Trophoblast cell (in vitro differentiated cells and primary cell): Measurements from ENCODE around the gene CEP131.

Experiments used
- DNase-seq, 2 donors: peaks; one replicate each; pipeline ENCODE4 v3.0.0-alpha.2; 2016
- H2AFZ ChIP-seq: 2 replicates; pipeline ENCODE4 v1.6.1; 2013; ENCODE audit warnings: low read length, moderate library complexity, mild to moderate bottlenecking; ENCODE audit not compliant: insufficient read depth, poor library complexity
- H2AK5ac ChIP-seq: 2 replicates; pipeline ENCODE4 v1.6.1; 2013; ENCODE audit warnings: mild to moderate bottlenecking, low read length
- H2BK120ac ChIP-seq: 2 replicates; pipeline ENCODE4 v1.6.1; 2013; ENCODE audit warnings: low read length, mild to moderate bottlenecking, moderate library complexity; ENCODE audit not compliant: insufficient read depth, poor library complexity
- H2BK12ac ChIP-seq: 2 replicates; pipeline ENCODE4 v1.6.1; 2013; ENCODE audit warnings: mild to moderate bottlenecking, low read length, moderate library complexity
- H2BK5ac ChIP-seq: 2 replicates; pipeline ENCODE4 v1.6.1; 2013; ENCODE audit warnings: low read length, low read depth, moderate library complexity, mild to moderate bottlenecking; ENCODE audit not compliant: poor library complexity
- H3K14ac ChIP-seq: 2 replicates; pipeline ENCODE4 v1.6.1; 2013; ENCODE audit warnings: mild to moderate bottlenecking, low read length
- H3K18ac ChIP-seq: 2 replicates; pipeline ENCODE4 v1.6.1; 2013; ENCODE audit warnings: mild to moderate bottlenecking, low read length
- H3K23ac ChIP-seq: 2 replicates; pipeline ENCODE4 v1.6.1; 2013; ENCODE audit warnings: low read length
- H3K27ac ChIP-seq: 2 replicates; pipeline ENCODE4 v1.5.1; 2013; ENCODE audit warnings: low read depth, mild to moderate bottlenecking, inconsistent platforms, low read length, moderate library complexity
- H3K27me3 ChIP-seq: 2 replicates; pipeline ENCODE4 v1.6.1; 2013; ENCODE audit warnings: inconsistent platforms, mild to moderate bottlenecking, low read length, moderate library complexity; ENCODE audit not compliant: insufficient read depth
- H3K36me3 ChIP-seq, 2 experiments: 1 replicate in 1 of 2; 2 replicates in 1 of 2; pipeline ENCODE4 v1.6.1; 2013; ENCODE audit warnings: low read length in 2 of 2, mild to moderate bottlenecking in 2 of 2, moderate library complexity in 1 of 2; ENCODE audit not compliant: insufficient read depth in 2 of 2, control insufficient read depth in 1 of 2
- H3K4ac ChIP-seq: 2 replicates; pipeline ENCODE4 v1.6.1; 2013; ENCODE audit warnings: low read depth, mild to moderate bottlenecking, low read length, moderate library complexity
- H3K4me1 ChIP-seq, 2 experiments: 1 replicate in 1 of 2; 2 replicates in 1 of 2; pipeline ENCODE4 v1.6.1; 2013; ENCODE audit warnings: low read length in 2 of 2, mild to moderate bottlenecking in 2 of 2, moderate library complexity in 1 of 2; ENCODE audit not compliant: insufficient read depth in 2 of 2, control insufficient read depth in 1 of 2
- H3K4me2 ChIP-seq: 2 replicates; pipeline ENCODE4 v1.6.1; 2013; ENCODE audit warnings: inconsistent platforms, mild to moderate bottlenecking, low read length, moderate library complexity
- H3K4me3 ChIP-seq: 2 replicates; pipeline ENCODE4 v1.5.1; 2013; ENCODE audit warnings: mild to moderate bottlenecking, low read depth, low read length, inconsistent platforms
- H3K79me1 ChIP-seq: one replicate; pipeline ENCODE4 v1.6.1; 2013; ENCODE audit warnings: low read length
- H3K79me2 ChIP-seq: 2 replicates; pipeline ENCODE4 v1.6.1; 2013; ENCODE audit warnings: low read length, mild to moderate bottlenecking; ENCODE audit not compliant: control insufficient read depth, insufficient read depth, poor library complexity
- H3K9ac ChIP-seq: 2 replicates; pipeline ENCODE4 v1.6.1; 2013; ENCODE audit warnings: mild to moderate bottlenecking, low read length
- H3K9me3 ChIP-seq: 2 replicates; pipeline ENCODE4 v1.6.1; 2013; ENCODE audit warnings: low read depth, mild to moderate bottlenecking, control low read depth, inconsistent platforms, low read length; ENCODE audit not compliant: insufficient read depth
- H4K12ac ChIP-seq: 2 replicates; pipeline ENCODE4 v1.6.1; 2013; ENCODE audit warnings: low read depth, mild to moderate bottlenecking, low read length, moderate library complexity
- H4K8ac ChIP-seq: 2 replicates; pipeline ENCODE4 v1.6.1; 2013; ENCODE audit warnings: low read depth, mild to moderate bottlenecking, low read length, moderate library complexity
- H4K91ac ChIP-seq: one replicate; pipeline ENCODE4 v1.6.1; 2013; ENCODE audit warnings: low read depth, mild to moderate bottlenecking, low read length, moderate library complexity
- WGBS: extraction: QIAGEN DNeasy Blood & Tissue Kit; methylation state at CpG from one replicate; pipeline ENCODE4 v1.1.7; 2013; ENCODE audit warnings: missing lambda C conversion rate; ENCODE audit not compliant: insufficient read length, insufficient coverage; ENCODE audit errors: extremely low coverage; 5-methylcytosine and 5-hydroxymethylcytosine counted together

CEP131 gene

GRCh38 chr17:81195941-81196495, 26.7 kb downstream of the CEP131 start:
- Histone ChIP-seq H3K4me2 (no peak overlapping the region), H4K8ac (no peak overlapping the region), H3K27me3 (no peaks in the 10 kb centered on the region), H2BK5ac (no peak overlapping the region), H3K4me1 (peaks cover 4 to 9% of the 10 kb centered on the region in 2 experiments), H4K12ac (no peak overlapping the region), H4K91ac (no peak overlapping the region), H2AFZ (no peak overlapping the region), H3K4me3 (no peak overlapping the region), H3K4ac (no peak overlapping the region), H3K9ac (no peak overlapping the region), H3K23ac (no peak overlapping the region), H3K9me3 (peaks cover 4% of the 10 kb centered on the region), H2BK120ac (no peak overlapping the region), H3K14ac (no peak overlapping the region), H3K18ac (no peak overlapping the region), H3K79me1 (no peaks in the 10 kb centered on the region), H2BK12ac (no peak overlapping the region), H2AK5ac (no peak overlapping the region), H3K79me2 (no peaks in the 10 kb centered on the region), H3K27ac (no peak overlapping the region), H3K36me3 (peaks cover 26 to 33% of the 10 kb centered on the region in 2 experiments)
- WGBS = no CpG with 5 or more reads among the region's 14 CpGs
- no peak for DNase-seq

GRCh38 chr17:81194941-81195901, 27.5 kb downstream of the CEP131 start:
- no peak overlapping the region for H3K4ac ChIP-seq
- H2AK5ac ChIP-seq = no peak overlapping the region
- DNase-seq = no peak
- no peak overlapping the region for H2BK120ac ChIP-seq
- no peak overlapping the region for H4K12ac ChIP-seq
- H3K4me1 ChIP-seq = peaks cover 4 to 9% of the 10 kb centered on the region in 2 experiments
- no peak overlapping the region for H3K27ac ChIP-seq
- no peak overlapping the region for H4K91ac ChIP-seq
- H3K79me2 ChIP-seq = no peaks in the 10 kb centered on the region
- H3K18ac ChIP-seq = no peak overlapping the region
- no peaks in the 10 kb centered on the region for H3K27me3 ChIP-seq
- H3K36me3 ChIP-seq = peaks cover 31 to 33% of the 10 kb centered on the region in 2 experiments
- H3K9ac ChIP-seq = no peak overlapping the region
- no peaks in the 10 kb centered on the region for H3K79me1 ChIP-seq
- H2BK12ac ChIP-seq = no peak overlapping the region
- H3K9me3 ChIP-seq = peaks cover 3% of the 10 kb centered on the region
- H3K4me3 ChIP-seq = no peak overlapping the region
- no CpG with 5 or more reads among the region's 37 CpGs for WGBS
- H2AFZ ChIP-seq = no peak overlapping the region
- H3K14ac ChIP-seq = no peak overlapping the region
- no peak overlapping the region for H2BK5ac ChIP-seq
- no peak overlapping the region for H4K8ac ChIP-seq
- no peak overlapping the region for H3K23ac ChIP-seq
- no peak overlapping the region for H3K4me2 ChIP-seq

GRCh38 chr17:81194225-81194760, 28.5 kb downstream of the CEP131 start:
- Histone ChIP-seq H3K27ac (no peak overlapping the region), H3K9me3 (peaks cover 2% of the 10 kb centered on the region), H3K18ac (no peak overlapping the region), H4K91ac (no peak overlapping the region), H3K14ac (no peak overlapping the region), H3K79me1 (no peaks in the 10 kb centered on the region), H3K79me2 (no peaks in the 10 kb centered on the region), H3K4me2 (no peak overlapping the region), H2AFZ (no peak overlapping the region), H3K23ac (no peak overlapping the region), H3K4me1 (peaks cover 4 to 9% of the 10 kb centered on the region in 2 experiments), H4K8ac (no peak overlapping the region), H3K36me3 (peaks cover 30 to 31% of the 10 kb centered on the region in 2 experiments), H3K9ac (no peak overlapping the region), H2BK120ac (no peak overlapping the region), H2AK5ac (no peak overlapping the region), H2BK5ac (no peak overlapping the region), H3K4ac (no peak overlapping the region), H3K4me3 (no peak overlapping the region), H2BK12ac (no peak overlapping the region), H3K27me3 (no peaks in the 10 kb centered on the region), H4K12ac (no peak overlapping the region)
- DNase-seq = no peak
- no CpG with 5 or more reads among the region's 21 CpGs for WGBS

GRCh38 chr17:81193470-81194224, 29.1 kb downstream of the CEP131 start:
- no peak overlapping the region for H2AFZ ChIP-seq
- H3K36me3 ChIP-seq = peaks cover 30 to 32% of the 10 kb centered on the region in 2 experiments

More at GRCh38 chr17:81193470-81194224, 29.1 kb downstream of the CEP131 start:
- no CpG with 5 or more reads among the region's 38 CpGs for WGBS
- H3K79me1 ChIP-seq = no peaks in the 10 kb centered on the region
- no peak overlapping the region for H2BK5ac ChIP-seq
- H3K23ac ChIP-seq = no peak overlapping the region
- no peaks in the 10 kb centered on the region for H3K9me3 ChIP-seq
- no peak overlapping the region for H3K4me2 ChIP-seq
- no peak overlapping the region for H4K91ac ChIP-seq
- H3K4me1 ChIP-seq = peaks cover 4 to 9% of the 10 kb centered on the region in 2 experiments
- no peak overlapping the region for H3K4ac ChIP-seq
- no peak overlapping the region for H4K8ac ChIP-seq
- no peak overlapping the region for H3K9ac ChIP-seq
- H3K4me3 ChIP-seq = no peak overlapping the region
- no peak overlapping the region for H4K12ac ChIP-seq
- no peak overlapping the region for H2AK5ac ChIP-seq
- no peak overlapping the region for H3K18ac ChIP-seq
- H2BK120ac ChIP-seq = no peak overlapping the region
- no peaks in the 10 kb centered on the region for H3K27me3 ChIP-seq
- no peaks in the 10 kb centered on the region for H3K79me2 ChIP-seq
- no peak overlapping the region for H3K27ac ChIP-seq
- no peak overlapping the region for H2BK12ac ChIP-seq
- peak in 1 of 2 donors; percentile 27 for DNase-seq
- no peak overlapping the region for H3K14ac ChIP-seq
